AG09319 (cell line): Measurements from ENCODE around the gene BCL6.

Experiments used
- DNase-seq: peaks from one replicate; pipeline ENCODE4 v3.0.0-alpha.2; 2010; ENCODE audit warnings: low read depth; ENCODE audit errors: extremely low read depth
- CTCF ChIP-seq: IDR thresholded peaks from 2 replicates; pipeline ENCODE4 v1.5.1; 2011; ENCODE audit warnings: low read depth, mild to moderate bottlenecking, inconsistent platforms, low read length, moderate library complexity

The BCL6 gene

GRCh38 chr3:187741403-187742350 lies 3.6 kb downstream of the BCL6 start:
- TF ChIP-seq CTCF, result peak; percentile 83
- DNase-seq, result no peak

GRCh38 chr3:187740421-187741399 lies 4.6 kb downstream of the BCL6 start:
- no peak for DNase-seq
- peak; percentile 85 for TF ChIP-seq CTCF

- DNase-seq, result no peak
- peak; percentile 90 for TF ChIP-seq CTCF
Measured at GRCh38 chr3:187739561-187740332, 5.5 kb downstream of the BCL6 start.

- no peak for TF ChIP-seq CTCF
- DNase-seq, result no peak
Measured at GRCh38 chr3:187739094-187739560, 6.1 kb downstream of the BCL6 start.

GRCh38 chr3:187738331-187739093 lies 6.8 kb downstream of the BCL6 start:
- TF ChIP-seq CTCF, result peak; percentile 81
- peak; percentile 86 for DNase-seq

- DNase-seq, result no peak
- no peak for TF ChIP-seq CTCF
Measured at GRCh38 chr3:187738071-187738330, 7.3 kb downstream of the BCL6 start.
